Nephron progenitor cell (in vitro differentiated cells): ENCODE measurements around the gene OR9I1.

ENCODE experiments used
- DNase-seq: peaks from one replicate; pipeline ENCODE4 v3.0.0; 2021
- H3K27ac Mint-ChIP-seq: 2 replicates; pipeline ENCODE4 v1.8.0; 2021; ENCODE audit warnings: mild to moderate bottlenecking, moderate library complexity, mixed read lengths
- H3K27me3 Mint-ChIP-seq: 2 replicates; pipeline ENCODE4 v1.8.0; 2021; ENCODE audit warnings: mild to moderate bottlenecking, low read depth, mixed read lengths; ENCODE audit not compliant: poor library complexity
- H3K36me3 Mint-ChIP-seq: 2 replicates; pipeline ENCODE4 v1.8.0; 2021; ENCODE audit warnings: low read depth, mixed read lengths
- H3K4me1 Mint-ChIP-seq: 2 replicates; pipeline ENCODE4 v1.8.0; 2021; ENCODE audit warnings: mixed read lengths
- H3K4me3 Mint-ChIP-seq: 2 replicates; pipeline ENCODE4 v1.8.0; 2021; ENCODE audit warnings: mild to moderate bottlenecking, moderate library complexity, mixed read lengths
- H3K9me3 Mint-ChIP-seq: 2 replicates; pipeline ENCODE4 v1.8.0; 2021; ENCODE audit warnings: mild to moderate bottlenecking, moderate library complexity, mixed read lengths
- TF ChIP-seq, protein P1 (sequence below): fragments of 200-600 bp; sonication (generic); IDR thresholded peaks from 2 replicates; pipeline ENCODE4 v1.5.0; 2021; ENCODE audit warnings: antibody characterized with exemption

The OR9I1 gene

DNA sequence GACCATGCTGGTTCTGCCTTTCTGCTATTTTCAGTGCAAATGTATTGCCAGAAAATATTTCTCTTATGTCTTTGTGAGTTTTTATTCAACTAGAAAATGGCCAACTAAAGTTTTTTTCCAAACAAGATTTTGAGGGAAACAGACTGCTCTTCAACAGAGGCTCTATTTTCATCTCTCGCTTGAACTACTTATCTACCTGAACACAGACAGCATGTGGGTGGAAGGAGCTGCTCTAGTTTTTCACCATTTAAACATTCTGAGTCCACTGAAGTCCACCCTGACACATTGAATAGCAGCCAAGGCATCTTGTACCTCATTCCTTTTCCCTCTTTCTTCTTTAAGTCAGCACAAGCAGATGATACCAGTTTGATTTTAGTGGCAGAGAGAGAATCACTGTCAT, 9.8 kb upstream of the OR9I1 start:
- Mint-ChIP-seq H3K4me3 (no peak overlapping the region), H3K27me3 (no peaks in the 10 kb centered on the region), H3K27ac (no peak overlapping the region), H3K36me3 (no peaks in the 10 kb centered on the region), H3K4me1 (no peaks in the 10 kb centered on the region), H3K9me3 (peaks cover 4% of the 10 kb centered on the region)
- no peak for DNase-seq
- TF ChIP-seq, protein P1, sequence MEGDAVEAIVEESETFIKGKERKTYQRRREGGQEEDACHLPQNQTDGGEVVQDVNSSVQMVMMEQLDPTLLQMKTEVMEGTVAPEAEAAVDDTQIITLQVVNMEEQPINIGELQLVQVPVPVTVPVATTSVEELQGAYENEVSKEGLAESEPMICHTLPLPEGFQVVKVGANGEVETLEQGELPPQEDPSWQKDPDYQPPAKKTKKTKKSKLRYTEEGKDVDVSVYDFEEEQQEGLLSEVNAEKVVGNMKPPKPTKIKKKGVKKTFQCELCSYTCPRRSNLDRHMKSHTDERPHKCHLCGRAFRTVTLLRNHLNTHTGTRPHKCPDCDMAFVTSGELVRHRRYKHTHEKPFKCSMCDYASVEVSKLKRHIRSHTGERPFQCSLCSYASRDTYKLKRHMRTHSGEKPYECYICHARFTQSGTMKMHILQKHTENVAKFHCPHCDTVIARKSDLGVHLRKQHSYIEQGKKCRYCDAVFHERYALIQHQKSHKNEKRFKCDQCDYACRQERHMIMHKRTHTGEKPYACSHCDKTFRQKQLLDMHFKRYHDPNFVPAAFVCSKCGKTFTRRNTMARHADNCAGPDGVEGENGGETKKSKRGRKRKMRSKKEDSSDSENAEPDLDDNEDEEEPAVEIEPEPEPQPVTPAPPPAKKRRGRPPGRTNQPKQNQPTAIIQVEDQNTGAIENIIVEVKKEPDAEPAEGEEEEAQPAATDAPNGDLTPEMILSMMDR: no peak

DNA sequence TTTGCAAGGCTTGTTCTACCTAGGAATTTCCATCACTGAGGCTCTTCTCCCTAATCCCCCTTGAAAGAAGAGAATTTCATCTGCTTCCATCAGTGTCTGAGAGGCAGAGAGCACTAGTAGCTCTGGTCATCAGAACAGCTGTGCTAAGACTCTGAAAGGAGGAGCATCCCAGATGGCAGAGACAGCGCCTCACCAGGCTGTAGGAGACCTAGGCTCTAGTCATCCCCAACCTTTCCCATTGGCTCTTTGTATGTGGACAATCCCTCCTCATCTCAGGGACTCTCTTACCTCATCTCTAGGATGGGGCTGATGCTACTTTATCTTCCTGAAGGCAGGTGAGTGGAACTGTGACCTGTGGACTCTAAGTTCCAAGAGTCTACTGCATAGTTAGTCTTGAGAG, 8.8 kb upstream of the OR9I1 start:
- H3K36me3 Mint-ChIP-seq: no peaks in the 10 kb centered on the region
- H3K27me3 Mint-ChIP-seq: no peaks in the 10 kb centered on the region
- no peak overlapping the region for H3K4me3 Mint-ChIP-seq
- no peak for DNase-seq
- H3K27ac Mint-ChIP-seq: no peak overlapping the region
- H3K9me3 Mint-ChIP-seq: peaks cover 4% of the 10 kb centered on the region
- H3K4me1 Mint-ChIP-seq: no peaks in the 10 kb centered on the region
- TF ChIP-seq, protein P1: no peak

DNA sequence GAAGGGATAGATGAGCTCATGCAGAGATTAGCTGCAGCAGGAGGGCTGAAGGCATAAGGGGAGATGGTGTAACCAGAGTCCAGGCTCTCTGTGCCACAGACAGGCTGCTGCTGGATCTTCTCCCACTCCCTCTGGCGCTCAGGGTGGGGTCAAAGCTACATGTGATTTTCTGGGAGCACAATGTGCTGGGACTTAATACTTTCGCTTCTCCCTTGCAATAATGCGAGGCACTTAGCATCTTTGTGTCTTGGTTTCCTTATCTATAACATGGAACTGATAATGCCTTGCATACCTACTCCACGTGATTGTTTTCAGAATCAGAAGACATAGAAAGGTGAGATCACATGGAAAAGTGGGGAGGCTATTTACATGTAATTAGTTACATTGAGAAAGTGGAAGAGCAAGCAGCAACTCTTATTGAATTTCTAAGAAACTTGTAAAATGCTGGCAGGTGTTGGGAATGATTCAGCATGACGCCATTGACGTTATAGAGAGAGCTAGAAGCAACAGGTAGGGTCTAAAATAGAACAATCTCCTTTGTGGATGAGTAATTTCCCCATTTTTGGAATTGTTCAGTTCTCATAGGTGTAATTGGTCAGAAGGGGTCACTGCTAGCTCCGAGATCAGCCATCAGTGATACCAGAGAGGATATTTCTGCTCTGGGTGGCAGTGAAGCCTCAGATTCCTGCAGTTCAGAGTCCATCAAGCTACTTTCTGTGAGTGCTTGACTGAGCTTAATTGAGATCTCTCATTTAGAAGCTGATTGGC, 8.2 kb upstream of the OR9I1 start:
- TF ChIP-seq, protein P1: no peak
- DNase-seq: no peak
- Mint-ChIP-seq H3K4me3 (no peak overlapping the region), H3K4me1 (no peaks in the 10 kb centered on the region), H3K36me3 (no peaks in the 10 kb centered on the region), H3K9me3 (no peaks in the 10 kb centered on the region), H3K27me3 (no peaks in the 10 kb centered on the region), H3K27ac (no peak overlapping the region)

DNA sequence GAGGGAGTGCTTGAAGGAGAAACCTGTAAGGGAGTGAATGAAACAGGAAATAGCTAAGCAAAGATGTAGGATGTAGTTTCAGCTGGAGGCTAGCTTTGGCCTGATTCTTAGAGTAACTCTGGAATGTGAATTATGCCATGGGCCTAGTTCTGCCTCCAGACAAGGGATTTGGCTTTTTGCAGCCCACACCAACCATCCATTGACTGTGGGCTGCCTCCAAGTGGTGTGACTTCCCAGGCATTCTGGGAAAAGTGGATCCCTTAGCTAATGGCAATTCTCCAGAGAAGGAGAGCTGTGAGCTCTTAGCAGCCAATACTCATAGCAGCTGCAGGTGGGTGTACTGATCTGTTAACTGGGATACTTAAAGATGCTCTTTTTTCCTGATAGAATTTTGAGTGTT, 2.0 kb upstream of the OR9I1 start:
- no peak for DNase-seq
- no peaks in the 10 kb centered on the region for H3K36me3 Mint-ChIP-seq
- H3K4me3 Mint-ChIP-seq: no peak overlapping the region
- TF ChIP-seq, protein P1: no peak
- H3K9me3 Mint-ChIP-seq: no peaks in the 10 kb centered on the region
- no peaks in the 10 kb centered on the region for H3K4me1 Mint-ChIP-seq
- H3K27ac Mint-ChIP-seq: no peak overlapping the region
- H3K27me3 Mint-ChIP-seq: peaks cover 3% of the 10 kb centered on the region

DNA sequence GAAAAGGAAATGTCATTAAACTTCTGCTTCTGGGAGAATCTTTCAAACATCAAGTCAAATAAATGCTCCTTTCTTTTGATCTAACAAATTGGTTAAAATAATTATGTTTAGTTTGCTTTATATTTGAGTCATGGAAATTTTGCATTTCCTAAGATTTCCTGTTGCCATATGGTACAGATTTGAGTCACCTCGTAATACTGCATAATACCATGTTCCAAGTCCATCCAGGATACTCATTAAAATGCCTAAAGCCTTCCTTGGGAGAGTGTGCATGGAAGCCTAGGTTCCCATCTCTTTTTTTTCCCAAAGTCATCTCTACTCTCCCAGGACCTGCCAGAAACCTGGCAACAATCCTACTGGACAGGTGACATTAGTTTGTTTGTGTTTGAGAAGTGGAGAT, 4.2 kb downstream of the OR9I1 start:
- Mint-ChIP-seq H3K4me1 (no peaks in the 10 kb centered on the region), H3K9me3 (no peaks in the 10 kb centered on the region), H3K27me3 (peaks cover 9% of the 10 kb centered on the region), H3K36me3 (no peaks in the 10 kb centered on the region), H3K4me3 (no peak overlapping the region), H3K27ac (no peak overlapping the region)
- no peak for DNase-seq
- TF ChIP-seq, protein P1: no peak

DNA sequence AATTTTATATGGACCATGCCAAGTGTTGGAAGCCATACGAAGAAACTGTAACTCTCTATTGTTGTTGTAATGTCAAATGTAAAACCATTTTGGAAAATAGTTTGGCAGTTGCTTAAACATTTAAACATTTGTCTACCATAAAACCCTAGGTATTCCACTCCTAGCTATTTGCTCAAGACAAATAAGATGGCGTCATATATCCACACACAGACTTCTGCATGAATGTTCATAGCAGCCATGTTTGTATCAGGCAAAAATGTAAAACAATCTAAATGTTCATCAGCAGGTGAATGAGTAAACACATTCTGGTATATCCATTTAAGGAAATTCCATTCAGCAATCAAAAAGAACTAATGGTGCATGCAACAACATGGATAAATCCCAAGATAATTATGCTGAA, 27.9 kb downstream of the OR9I1 start:
- H3K36me3 Mint-ChIP-seq: no peaks in the 10 kb centered on the region
- peaks cover 4% of the 10 kb centered on the region for H3K9me3 Mint-ChIP-seq
- H3K4me3 Mint-ChIP-seq: no peak overlapping the region
- no peak overlapping the region for H3K27ac Mint-ChIP-seq
- DNase-seq: no peak
- TF ChIP-seq, protein P1: no peak
- H3K27me3 Mint-ChIP-seq: peaks cover 5% of the 10 kb centered on the region
- no peaks in the 10 kb centered on the region for H3K4me1 Mint-ChIP-seq
